HG03139 (cell line): Measurements from ENCODE around the gene TMEM243.

Experiments
- ATAC-seq: cut with Tn5 transposase; IDR thresholded peaks from one replicate; pipeline ENCODE4 v1.9.1; 2021; ENCODE audit not compliant: unreplicated experiment

TMEM243 gene

GRCh38 chr7:87170828-87171227 is 48.7 kb downstream of the TMEM243 start:
- ATAC-seq = no peak

GRCh38 chr7:87164433-87164832 is 55.1 kb downstream of the TMEM243 start:
- no peak for ATAC-seq

- ATAC-seq = no peak
These were observed 60.0 kb downstream of the TMEM243 start for GRCh38 chr7:87159538-87159937.

- no peak for ATAC-seq
These were observed 62.8 kb downstream of the TMEM243 start for GRCh38 chr7:87156709-87157108.

GRCh38 chr7:87155788-87156187 is 63.7 kb downstream of the TMEM243 start:
- ATAC-seq = no peak

- no peak for ATAC-seq
These were observed 65.0 kb downstream of the TMEM243 start for GRCh38 chr7:87154569-87154968.

- ATAC-seq = no peak
These were observed 65.4 kb downstream of the TMEM243 start for GRCh38 chr7:87154166-87154565.

GRCh38 chr7:87152897-87153641 is 66.5 kb downstream of the TMEM243 start:
- ATAC-seq = peak; percentile 7

GRCh38 chr7:87152112-87152896 is 67.2 kb downstream of the TMEM243 start, which contains the start of gene DMTF1:
Gene DMTF1, plus strand, starts transcription at chr7:87152453. Its CDS starts 12,489 bp downstream, at chr7:87164942.
- peak; percentile 81 for ATAC-seq

GRCh38 chr7:87151729-87152111 is 67.8 kb downstream of the TMEM243 start:
- ATAC-seq = peak; percentile 1

GRCh38 chr7:87151002-87151728 is 68.4 kb downstream of the TMEM243 start:
- no peak for ATAC-seq

GRCh38 chr7:87148332-87148955 is 71.1 kb downstream of the TMEM243 start:
- no peak for ATAC-seq

GRCh38 chr7:87147500-87147899 is 72.0 kb downstream of the TMEM243 start:
- no peak for ATAC-seq

- ATAC-seq = no peak
These were observed 72.7 kb downstream of the TMEM243 start for GRCh38 chr7:87146740-87147386.
